GM19372 (cell line): ENCODE measurements around the gene OR8J3.
"Not testable (repeated sequence)": the region's sequence is repeated elsewhere in the genome, so short reads cannot be mapped to it uniquely, and the experiment has no call there.

Experiments used
- ATAC-seq: cut with Tn5 transposase; IDR thresholded peaks from one replicate; pipeline ENCODE4 v1.9.1; 2021; ENCODE audit warnings: mild to moderate bottlenecking, low read depth, moderate library complexity; ENCODE audit not compliant: unreplicated experiment

Gene OR8J3, protein sequence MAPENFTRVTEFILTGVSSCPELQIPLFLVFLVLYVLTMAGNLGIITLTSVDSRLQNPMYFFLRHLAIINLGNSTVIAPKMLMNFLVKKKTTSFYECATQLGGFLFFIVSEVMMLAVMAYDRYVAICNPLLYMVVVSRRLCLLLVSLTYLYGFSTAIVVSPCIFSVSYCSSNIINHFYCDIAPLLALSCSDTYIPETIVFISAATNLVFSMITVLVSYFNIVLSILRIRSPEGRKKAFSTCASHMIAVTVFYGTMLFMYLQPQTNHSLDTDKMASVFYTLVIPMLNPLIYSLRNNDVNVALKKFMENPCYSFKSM

DNA sequence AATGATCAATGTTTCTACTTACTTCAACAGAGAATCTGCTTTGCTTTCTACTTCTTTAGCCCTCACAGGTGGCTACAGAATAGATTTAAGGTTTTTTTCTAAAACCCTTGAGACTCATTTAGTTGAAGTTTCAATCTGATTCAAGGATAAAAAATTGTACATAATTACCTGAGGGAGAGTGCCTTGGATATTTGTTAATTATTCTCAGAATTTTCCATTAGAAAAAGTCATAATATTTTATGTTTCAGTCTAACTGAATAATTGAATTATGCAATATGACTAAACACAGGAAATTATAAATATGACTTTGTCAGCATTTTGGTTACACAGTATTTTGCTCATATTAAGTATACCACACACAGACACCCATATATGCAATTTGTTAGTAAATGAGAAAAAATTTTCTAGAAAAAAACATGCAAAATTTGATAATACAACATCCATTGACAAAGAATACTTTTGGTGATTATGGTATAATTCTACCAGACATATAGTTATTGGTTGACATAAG lies at the start of gene OR8J3:
OR8J3 (minus strand) TSS at position 51 of the 511 bp plus-strand sequence. CDS start 2,483 bp downstream, outside the sequence.
- no peak for ATAC-seq

DNA sequence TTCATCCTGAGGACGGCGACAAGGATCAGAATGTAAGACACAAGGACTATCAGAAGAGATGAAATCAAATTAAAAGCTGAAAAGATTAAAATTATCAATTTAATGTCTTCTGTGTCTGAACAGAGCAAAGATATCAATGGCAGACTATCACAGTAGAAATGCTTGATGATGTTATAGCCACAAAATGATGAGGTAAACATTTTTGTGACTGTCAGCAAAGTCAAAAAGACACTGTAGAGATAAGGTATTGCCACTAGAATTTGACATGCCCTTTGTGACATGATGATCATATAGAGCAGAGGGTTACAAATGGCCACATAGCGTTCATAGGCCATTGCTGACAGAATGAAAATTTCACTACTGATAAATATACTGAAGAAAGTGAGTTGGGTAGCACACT lies 48.6 kb upstream of the OR8J3 start:
- no peak for ATAC-seq

GRCh38 chr11:56183459-56183858 lies 43.5 kb upstream of the OR8J3 start:
- no peak for ATAC-seq

- ATAC-seq = no peak
These were observed 36.3 kb upstream of the OR8J3 start, which contains the start of gene OR5J2 for GRCh38 chr11:56176318-56176717. OR5J2 (plus strand) TSS chr11:56176618; CDS start chr11:56176618, 0 bp downstream.

- no peak for ATAC-seq
These were observed 32.3 kb upstream of the OR8J3 start for GRCh38 chr11:56172256-56172830.

DNA sequence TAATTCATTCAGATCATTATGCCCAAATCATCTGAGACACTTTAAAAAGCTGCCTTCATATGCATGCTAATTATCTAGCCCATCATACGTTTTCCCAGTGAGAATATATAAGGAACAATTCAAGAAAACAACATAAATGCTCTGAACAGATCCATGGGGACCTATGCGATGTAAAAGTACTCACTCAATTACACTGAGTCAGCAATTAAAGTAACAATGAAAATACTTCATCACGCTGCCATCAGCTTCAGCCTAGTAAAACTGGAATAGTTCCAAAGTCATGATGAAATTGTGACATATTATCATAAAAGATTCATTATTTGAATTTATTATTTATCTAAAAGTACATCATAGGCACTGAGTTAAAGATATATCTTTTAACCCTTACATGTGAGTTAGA lies 23.8 kb upstream of the OR8J3 start:
- ATAC-seq = no peak

DNA sequence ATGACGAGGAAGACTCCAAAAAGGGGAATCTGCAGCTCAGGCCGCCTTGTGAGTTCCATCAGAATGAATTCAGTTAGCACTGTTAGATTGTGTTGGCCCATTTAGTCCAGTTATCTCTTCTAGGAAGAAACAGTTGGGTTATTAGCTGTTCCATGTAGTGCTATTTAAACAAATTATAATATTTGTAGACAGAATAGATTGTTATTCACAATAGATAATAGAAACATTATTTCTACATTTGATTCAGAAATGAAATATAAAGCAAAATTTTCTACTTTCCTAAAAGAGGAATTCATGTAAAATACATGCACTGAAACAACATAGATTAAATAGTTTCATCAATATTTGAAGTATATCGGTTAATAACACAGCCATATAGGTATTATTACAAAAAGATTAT lies 20.2 kb upstream of the OR8J3 start, which contains the start of gene OR8K5:
OR8K5 (minus strand) TSS at position 101 of the 400 bp plus-strand sequence; CDS start at position 101, 0 bp downstream.
- no peak for ATAC-seq

DNA sequence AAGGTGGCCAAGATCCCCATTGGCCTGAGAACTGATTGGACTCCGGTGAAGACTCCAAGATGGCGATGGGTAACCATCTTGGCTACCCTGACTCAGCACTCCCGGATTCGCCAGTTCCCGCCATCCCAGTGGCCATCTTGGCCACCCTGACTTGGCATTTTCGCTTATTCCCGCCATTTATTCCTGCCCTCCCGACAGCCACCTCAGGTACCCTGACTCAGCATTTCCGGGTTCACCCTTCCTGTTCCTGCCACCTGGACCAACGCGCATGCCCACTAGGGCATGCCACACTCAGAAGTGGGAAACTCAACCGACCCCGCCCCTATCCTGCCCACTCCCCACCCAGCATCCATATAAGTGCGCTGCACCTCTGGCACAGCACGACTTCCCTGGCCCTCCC lies 12.3 kb upstream of the OR8J3 start:
- ATAC-seq = no peak

DNA sequence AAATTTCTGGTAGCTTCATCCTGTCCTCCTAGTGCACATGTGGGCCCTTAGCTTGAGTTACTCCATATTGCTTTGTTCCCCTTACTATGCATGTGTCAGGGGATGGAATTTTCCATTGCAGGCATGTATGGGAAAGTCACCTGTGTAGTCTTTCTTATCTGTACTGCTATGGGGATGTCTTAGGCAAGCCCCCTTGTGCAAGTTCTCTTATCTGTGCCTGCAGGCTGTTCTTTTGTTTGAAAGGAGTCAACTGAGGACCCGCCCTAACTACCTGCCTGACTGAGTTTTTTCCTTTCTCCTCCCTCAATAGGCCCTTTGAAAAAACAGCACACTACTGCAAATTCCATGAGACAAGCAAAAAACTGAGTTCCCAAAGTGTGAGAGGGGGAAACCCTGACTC lies 11.4 kb upstream of the OR8J3 start:
- no peak for ATAC-seq

- not testable (repeated sequence) for ATAC-seq
These were observed 3.7 kb upstream of the OR8J3 start for GRCh38 chr11:56143681-56144080.

GRCh38 chr11:56122073-56122472 lies 17.9 kb downstream of the OR8J3 start, which contains the start of gene OR8H3:
OR8H3 (plus strand) TSS chr11:56122373; CDS start chr11:56122373, 0 bp downstream.
- no peak for ATAC-seq

DNA sequence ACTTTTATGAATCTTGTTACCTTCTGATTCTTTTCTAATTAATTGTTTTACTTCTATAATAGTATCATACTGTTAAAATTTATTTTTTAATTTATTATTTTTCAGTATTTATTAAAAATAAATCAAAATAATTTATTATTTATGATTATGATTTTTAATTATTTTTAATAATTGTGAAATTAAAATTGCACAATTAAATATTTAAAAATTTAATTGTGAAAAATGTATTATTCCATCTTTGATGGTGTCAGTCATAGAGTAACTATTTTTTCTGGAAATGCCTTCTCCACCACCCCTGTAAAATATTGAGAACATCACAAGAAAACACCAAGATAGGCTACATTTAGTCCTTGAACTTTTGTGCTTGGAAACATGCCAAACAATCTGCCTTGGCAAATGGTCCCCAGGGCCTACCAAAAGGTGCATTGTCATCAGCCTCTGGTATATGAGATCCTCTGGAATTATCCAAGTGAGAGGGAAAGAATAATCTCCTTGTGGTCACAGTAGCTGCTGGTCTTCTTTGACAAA lies 36.7 kb downstream of the OR8J3 start, which contains the start of gene OR8H2:
OR8H2 (plus strand) TSS at position 478 of the 528 bp plus-strand sequence. CDS start 1,356 bp downstream, outside the sequence.
- no peak for ATAC-seq

DNA sequence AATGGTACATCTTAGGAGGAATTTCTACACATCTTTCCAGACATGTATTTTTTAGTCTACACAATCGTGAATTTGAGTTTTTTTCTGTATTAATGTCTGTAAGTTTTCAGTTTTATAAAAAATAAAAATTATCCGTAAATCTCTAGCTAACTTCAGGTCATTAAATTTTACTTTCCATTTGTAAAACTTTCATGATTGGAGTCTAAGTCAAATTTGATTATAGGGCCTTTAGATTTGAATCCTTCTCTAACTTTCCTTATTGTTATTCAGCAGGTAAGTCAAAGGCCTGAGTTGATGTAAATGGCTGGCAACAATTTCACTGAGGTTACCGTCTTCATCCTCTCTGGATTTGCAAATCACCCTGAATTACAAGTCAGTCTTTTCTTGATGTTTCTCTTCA lies 47.0 kb downstream of the OR8J3 start, which contains the start of gene OR8I2:
OR8I2 (plus strand) TSS at position 301 of the 400 bp plus-strand sequence; CDS start at position 301, 0 bp downstream.
- ATAC-seq = no peak

DNA sequence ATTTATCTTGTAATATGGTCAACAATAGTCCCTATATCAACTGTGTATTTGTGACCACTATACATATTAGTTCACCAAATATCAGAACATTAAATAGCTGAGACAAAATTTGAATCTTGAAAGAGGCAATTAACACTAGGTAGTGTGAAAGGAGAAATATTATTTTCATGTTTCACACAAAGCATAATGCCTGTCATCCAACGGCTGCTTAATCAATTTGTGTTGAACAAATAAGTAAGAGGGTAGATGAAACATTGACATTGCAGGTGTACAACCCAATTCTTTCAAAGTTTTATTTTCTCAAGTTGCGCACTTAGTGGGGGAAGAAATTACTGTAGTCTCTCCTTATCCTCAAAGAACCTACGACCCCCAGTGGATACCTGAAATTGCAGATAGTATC lies 50.3 kb downstream of the OR8J3 start:
- ATAC-seq = no peak
